ENCODE measurements around the gene CLSTN1.

The CLSTN1 gene

DNA sequence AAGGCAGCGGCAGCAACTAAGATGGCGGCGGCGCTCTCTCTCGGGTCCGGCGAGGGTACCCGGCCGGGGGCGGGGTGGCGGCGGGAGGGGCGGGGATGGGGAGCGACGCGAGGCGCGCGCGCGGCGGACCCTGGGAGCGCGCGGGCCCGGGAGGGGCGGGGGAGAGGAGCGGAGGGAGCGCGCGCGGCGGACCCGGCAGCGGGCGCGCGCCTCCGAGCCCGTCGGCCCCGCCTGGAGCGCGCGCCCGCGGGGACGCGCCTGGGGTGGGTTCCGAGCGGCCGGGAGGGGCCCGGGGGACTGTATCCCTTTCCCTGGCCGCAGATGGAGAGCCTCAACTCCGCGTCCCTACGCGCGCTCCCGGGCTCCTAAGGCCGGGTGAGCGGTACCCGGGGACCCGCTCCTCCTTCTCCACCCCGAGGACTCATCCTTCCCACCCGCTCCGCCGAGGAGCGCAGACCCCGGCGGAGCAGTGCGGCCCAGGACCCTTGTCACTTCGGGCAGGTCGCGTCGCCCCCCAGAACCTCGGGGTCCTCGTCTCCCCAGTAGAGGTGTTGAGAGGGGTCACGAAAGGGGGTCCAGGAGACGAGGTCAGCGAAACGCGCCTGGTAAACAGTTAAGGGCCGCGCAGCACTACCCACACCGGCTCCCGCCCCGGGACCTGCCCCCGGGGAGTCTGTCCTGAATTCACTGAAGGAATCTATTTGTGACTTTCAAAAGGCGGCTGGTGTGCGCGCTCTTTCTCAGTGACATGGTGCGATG lies at the start of gene CLSTN1:
TSS of gene CLSTN1 (minus strand) at position 23 of the 759 bp plus-strand sequence. CDS start 232 bp downstream, outside the sequence.
- DNase-seq: peak; percentile 79 to 94

DNA sequence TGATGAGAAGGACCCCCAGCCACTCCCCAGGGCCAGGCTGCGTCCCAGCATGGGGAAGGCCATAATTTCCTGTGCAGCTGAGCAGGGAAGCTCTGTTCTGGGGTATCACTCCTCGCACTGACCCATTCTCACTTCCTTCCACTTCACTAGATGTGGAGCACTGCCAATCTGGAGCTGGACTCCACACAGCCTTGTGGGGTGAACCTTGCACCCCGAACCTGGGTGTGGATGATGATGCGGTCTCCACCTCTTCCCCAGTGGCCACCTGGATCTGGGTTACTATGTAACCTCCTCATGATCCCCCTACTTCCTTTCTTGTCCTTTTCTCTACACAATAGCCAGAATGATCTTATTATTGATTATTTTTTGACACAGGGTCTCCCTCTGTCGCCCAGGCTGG lies 49.6 kb upstream of the CLSTN1 start:
- no peak for DNase-seq

DNA sequence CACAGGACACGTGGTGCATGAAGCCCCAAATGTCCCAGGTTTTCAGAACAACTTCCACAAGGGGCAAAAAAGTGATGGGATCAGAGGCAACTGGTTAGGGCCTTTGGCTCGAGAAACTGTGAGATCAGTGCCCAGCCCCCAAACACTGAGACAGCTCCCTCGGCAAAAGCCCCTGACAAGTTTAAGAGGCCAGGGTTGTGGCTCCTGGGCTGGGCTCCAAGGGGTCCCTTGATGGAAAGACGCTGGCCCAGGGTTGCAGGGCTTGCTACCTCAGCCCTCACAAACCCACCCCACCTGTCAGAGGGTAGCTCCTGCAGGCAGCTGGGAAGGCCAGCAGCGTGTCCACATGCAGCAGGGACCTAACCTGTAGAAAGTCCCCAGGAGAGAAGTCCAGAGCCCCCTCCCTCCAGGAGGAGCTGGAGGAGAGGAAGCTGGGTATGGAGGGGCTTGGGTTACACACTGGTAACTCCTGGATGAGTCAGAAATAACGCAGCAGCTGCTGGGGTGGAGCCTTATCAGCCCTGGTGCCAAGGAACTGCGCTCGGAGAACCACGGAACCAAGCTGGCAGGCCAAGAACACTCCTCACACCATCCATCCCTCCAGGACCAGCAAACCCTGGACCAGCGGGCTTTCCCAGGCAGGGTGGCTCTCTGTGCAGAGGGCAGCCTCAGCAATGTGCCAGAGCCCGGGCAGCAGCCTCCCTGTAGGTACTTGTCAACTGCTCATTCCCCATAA lies 48.8 kb upstream of the CLSTN1 start:
- DNase-seq: peak; percentile 90 to 95

DNA sequence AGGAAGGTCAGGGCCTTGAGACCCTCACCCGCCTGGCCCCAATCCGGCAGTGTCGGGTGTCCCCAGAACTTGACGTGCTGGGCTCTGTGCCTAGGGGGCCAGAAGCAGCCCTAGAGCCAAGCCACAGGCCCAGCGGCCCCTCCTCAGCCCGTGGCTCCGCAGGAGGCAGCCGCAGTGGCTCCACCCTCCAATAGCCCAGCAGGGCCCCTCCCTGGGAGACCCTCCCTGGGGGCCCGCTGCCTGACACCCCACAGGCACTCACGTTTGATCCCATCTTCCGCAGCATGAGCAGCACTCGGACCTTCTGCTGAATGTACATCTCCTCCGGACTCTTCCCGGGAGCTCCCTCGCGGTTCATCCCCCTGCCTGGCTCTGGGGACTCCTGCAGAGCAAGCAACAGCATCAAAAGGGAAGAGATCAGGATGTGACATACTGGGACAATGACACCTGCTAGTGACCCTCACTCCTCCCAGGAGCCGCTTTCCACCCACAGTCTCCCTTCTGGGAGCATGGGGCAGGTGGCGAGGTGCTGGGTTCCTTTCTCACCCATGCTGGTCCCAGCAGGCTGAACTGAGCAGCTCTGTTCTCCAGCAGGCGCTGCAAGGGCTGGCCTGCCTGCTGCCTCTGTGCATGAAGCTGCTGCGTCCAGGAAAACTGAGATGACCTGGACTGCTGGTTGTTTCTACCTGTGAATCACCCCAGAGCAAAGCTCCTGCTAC lies 48.1 kb upstream of the CLSTN1 start:
- DNase-seq: no peak

DNA sequence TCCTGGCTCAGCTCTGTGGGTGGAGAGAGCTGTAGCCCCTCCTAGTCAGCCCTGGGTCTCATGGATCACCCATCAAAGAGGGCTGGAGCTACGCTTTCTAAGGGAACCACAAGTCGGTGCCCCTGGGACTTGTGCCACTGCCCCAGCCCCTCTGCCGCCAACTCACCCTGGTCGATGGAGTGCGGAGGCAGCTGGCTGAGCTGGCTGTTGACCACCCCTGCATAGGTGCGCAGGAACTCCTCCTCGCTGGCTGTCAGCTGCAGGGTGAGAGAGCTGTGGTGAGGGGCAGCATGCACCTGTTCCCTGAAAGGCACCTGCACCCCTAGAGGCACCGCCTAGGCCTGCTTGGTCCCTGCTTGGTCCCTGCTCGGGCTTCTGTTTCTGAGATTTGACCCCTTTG lies 47.3 kb upstream of the CLSTN1 start:
- no peak for DNase-seq

DNA sequence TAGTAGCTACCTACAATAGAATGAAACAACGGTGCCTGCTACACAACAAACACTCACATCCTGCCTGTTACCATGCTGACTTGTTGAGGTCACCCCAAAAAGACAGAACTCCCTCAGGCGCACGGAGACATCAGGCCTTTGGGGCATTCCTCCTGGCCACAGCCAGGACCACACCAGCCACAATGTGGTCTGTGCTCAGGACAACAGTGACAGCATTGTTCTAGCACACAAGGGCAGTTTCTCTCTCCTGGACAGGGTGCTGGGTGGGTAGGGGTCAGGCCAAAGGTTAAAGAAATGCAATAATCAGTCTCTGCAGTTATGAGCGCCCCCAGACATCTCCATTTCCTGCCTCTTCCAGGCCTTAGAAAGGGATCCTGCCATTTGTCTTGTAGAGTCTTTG lies 46.8 kb upstream of the CLSTN1 start:
- no peak for DNase-seq

DNA sequence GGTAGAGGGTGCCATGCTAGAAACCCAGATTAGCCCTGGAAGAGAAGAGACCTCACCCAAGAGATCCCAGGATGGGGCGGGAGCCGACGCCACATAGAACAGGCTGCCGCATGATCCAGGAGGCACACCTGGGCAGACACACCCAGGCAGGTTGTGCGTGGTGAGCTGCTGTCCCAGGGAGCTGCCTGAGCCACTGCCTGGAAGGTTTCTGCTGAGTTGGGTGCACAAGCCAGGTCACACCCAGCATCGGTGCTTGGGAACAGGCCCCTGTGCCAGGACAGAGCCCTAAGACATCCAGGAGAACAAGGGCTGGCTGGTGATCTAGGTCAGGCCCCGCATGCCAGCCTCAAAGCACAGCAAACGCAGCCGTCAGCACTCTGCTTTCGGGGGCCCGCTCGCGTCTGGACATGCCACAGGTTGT lies 46.1 kb upstream of the CLSTN1 start:
- no peak for DNase-seq

DNA sequence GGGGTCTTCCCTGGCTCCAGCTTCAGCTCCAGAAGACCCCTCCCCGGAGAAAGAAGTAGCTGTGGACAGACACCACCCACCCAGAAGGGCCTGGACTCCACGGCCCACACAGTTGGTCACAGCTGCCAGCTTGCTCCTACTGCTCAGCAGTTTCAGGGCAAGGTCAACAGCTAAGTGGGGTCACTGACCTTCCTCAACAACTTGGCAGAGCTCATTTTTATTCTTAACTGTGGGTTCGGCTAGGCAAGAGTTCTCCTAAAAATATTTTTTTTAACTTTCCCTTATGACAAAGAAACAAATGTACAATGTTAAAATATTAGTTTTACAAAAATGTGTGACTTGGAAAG lies 44.5 kb upstream of the CLSTN1 start:
- DNase-seq: no peak

DNA sequence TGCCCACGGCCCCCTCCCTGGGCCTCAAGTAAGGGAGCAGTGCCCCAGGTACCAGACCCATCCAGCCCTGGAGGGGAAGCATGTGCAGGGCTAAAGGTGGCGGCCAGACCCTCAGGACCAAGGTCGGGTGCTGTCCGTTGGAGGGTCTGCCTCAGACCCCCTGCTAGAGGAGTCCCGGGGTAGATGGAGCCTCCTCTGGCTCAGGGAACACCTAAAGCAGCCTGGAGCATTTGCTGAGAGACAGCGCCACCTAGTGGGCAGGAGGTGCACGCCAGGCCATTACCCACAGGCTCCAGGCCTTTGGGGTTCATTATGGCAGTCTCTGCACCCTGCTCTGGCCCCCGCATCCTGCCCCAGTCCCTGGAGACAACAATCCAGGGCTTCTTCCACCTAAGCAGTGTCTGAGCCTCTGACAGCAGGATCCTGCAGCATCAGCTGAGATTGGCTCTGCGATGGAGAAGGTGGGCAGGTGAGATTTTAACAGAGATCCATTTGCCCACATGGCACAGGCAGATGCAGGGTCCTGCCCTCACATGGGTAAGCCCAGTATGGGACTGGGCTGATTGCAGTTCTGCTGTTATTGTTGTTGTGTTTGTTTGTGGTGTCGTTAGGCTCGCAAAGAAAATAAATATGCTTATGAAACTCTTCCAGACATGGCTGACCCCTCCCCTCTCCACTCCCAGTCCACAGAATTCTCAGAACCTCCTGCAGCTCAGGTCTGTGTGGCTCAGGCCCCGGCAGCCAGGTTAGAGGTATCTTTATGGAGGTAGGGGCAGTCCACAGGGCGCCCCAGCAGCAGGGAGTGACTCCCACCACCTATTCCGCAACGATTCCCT lies 43.9 kb upstream of the CLSTN1 start:
- peak; percentile 82 to 88 for DNase-seq

DNA sequence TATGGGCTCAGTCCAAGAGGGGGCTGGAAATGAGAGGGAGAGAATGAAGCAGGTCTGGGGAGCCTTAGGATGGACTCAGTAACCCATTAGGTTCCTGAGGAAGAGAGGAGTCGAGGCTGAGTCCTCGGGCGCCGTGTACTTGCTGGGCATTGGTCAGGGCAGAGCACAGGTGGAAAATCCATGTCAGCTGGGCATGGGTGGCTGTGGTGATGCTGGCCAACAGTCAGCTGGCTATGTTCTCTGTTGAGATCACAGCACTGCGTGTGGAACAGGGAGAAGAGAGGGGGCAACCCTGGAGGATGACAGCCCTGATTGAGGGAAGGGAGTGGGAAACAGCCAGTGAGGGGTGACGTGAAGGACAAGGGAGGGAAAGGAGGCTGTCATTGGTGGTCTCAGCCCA lies 43.1 kb upstream of the CLSTN1 start:
- no peak for DNase-seq

DNA sequence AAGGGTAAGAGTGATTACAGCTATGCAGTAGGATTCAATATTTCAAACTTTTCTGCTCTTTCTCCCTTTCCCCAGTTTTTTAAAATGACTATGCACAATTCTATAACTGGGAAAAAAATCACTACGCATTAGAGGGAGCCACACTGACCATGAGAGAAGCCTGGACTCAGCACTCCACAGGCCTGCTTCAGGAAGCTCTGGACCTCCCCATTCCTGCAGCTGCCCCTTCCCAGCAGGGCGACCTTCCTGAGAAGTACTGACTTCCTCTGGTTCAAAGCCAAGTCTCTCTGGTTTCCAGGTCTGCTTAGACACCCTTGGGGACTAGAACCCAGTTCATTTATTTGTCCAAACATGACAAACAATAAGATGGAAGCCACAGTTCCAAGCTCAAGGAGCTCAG lies 42.0 kb upstream of the CLSTN1 start:
- no peak for DNase-seq

DNA sequence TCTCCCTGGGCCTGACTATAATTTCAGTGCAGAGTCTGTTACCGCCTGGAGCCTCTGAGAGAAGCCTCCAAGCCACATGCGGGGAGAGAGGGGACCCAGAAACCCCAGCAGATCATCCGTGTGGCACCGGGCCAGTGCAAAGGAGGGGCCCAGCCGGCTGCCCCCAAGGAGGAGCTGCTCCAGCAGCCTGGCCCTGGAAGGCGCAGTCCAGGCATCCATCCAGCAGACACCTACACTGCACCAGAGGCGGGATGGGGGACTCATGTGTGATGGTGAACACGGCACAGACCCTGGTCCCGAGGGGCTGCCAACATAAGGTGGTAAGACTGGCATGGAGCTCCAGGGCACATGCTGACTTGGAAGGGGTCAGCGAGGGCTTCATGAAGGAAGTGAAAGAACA lies 39.6 kb upstream of the CLSTN1 start:
- DNase-seq: no peak

DNA sequence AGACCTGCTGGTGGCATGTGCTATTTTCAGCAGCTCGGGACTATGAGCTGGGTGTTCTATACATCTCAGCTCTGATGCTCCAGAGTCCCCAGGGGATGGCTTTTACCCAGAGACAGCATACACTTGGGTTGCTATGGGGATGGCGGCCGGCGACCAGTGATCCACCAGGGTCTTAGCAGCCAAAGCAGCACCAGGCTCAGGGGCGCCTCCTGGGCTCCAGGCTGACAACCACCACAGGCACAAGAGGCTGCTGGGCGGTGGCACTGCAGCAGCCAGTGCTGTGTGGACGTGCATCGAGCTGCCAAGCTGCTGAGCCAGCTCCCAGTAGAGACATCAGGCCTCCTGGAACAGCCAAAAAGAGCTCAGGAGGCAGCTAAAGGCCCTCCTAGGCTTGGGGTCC lies 37.6 kb upstream of the CLSTN1 start:
- DNase-seq: peak in 1 of 2 experiments; percentile 78

DNA sequence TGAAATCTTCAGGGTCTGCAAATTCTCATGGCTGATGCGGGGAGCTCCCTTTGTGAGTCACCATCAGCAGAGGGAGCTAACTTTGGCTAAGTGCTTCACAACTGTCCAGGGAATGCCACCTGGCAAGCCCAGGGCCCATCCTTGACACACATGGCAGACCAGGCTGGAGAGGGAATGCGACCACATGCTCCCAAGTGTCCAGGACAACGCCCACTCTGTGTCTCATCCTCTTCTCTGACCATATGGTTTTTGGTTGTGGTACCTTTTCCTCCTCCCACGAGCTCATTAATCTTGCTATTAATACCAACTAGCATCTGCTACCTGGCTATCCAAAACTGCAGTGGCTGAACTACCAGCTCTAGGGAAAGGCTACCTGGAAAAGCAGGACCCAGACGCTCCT lies 37.1 kb upstream of the CLSTN1 start:
- peak; percentile 40 to 75 for DNase-seq

DNA sequence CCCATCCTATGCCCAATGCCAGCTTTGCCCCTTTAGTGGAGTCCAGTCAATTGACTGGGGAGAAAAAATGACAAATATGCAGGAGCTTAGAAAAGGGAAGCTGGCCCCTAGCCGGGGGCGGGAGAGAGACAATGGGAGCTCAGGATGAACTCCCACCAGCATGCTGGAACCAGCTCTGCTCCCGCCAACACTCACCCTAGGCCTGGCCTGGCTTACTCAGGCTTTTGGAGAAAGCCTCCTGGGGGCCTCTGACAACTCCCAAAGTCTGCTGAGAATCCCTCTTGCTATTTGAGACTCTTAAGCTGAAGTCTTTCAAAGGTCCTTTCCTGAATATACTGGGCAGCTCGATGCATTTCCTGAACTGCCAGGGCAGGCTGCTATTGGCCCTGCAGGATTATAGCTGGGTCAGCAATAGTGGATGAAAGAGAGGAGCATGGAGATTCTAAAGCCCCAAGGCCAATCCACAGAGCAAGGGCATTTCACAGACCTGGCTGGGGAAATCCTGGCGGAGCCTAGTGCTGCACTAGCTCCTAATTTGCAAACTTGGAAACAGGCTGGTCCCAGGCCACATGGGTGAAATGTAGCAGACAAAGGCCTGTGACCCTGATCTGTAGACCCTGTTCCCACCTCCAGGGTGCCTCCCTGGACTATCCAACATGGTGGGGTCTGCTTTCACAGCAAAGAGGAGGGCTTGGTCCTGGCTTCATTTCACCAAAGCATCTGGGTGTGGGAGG lies 35.7 kb upstream of the CLSTN1 start:
- DNase-seq: no peak

DNA sequence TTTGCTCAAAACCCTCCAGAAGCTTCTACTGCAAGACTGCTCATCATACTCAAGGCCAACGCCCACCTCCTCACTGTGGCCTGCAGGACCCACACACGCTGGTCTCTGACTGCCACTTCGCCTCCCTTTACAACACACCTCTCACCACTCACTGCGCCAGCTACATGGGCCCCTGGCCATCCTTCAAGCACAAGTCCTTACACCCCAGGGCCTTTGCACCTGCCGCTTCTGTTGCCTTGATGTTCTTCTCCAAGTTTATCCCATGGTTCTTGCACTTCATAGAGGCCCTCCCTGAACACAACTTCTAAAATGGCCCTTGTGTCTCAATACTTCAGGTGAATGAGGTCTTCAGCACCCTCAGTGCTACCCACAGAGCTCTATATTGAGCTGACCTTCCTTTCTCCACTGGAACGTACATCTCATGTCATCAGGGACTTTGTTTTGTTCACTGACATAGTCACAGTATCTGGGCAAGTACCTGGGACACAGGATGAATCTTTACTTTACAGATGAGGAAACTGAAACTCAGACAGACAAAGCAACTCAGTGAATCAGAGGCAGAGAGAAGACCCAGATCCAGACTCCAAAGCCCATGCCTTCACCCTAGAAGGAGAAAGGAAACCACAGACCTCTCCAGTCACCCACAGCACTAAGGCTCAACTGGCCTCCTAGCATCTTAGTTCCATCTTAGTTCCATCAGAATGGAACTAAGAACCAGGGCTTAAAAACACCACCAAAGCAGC lies 34.7 kb upstream of the CLSTN1 start:
- no peak for DNase-seq

DNA sequence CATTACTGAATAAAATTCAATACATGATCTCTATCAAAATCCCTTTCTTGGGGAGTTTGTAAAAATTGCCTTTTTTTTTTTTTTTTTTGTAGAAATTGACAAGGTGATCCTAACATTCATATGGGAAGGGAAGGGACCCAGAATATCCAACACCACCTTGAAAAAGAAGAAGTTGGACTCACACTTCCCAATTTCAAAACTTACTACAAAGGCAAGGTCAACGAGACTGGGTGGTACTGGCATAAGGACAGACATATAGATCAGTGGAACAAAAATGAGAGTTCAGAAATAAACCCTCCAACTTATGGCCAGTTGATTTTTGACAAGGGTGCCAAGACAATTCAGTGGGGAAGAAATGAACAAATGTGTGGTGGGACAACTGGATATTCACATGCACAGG lies 31.4 kb upstream of the CLSTN1 start:
- DNase-seq: no peak

DNA sequence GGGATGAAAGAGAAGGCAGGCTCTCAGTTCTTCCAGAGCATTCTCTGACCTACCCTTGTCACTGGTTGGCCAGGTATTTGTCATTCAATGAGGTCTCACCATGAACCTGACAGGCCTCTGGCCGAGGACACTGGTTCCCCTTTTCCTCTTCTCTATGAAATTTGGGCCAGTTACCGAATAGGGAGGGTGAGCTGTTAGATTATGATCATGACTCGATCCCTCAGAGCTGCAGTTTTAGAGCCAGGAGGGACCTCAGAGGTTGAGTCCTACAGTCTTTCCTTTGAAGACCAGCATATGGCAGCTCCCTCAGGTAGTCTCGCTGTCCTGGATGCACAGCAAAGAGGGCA lies 29.5 kb upstream of the CLSTN1 start:
- DNase-seq: no peak

DNA sequence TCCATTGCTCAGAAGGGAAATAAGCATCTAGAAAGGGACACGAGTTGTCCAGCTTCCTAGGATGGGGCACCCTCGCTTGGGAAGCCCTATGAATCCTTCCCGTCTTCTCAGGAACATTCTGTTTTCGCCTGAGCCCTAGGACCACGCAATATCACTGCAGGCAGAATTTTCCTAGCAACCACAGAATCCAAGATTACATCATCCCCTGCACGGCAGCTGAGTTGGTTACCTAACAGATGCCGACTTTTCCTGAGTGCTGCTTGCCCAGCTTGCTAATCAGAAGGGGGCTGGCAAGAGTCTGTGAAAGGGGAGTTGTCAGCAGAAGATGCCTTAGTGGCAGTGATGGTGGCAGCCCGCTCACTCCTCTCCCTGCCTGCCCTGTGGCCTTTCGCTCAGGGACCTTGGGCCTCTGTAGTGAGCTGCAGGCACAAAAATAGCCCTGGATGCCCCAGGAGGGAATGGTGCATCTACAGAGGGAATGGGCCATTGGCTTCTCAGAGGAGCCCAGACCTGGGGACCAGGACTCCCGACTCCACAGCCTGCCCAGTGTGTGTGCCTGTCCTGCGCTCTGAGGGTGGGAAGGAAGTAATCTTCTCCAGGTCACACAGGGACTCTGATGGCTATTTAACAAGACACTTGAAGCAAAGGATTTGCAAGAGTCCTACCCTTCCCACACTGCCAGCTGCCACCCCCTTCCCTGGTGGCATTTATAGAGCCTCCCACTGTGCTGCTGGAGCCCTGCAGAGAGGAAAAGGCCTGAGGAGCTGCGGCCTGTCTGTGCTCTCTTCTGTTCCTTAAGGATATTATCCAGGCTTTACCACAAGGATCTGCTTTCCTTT lies 28.9 kb upstream of the CLSTN1 start:
- DNase-seq: peak; percentile 87 to 94

DNA sequence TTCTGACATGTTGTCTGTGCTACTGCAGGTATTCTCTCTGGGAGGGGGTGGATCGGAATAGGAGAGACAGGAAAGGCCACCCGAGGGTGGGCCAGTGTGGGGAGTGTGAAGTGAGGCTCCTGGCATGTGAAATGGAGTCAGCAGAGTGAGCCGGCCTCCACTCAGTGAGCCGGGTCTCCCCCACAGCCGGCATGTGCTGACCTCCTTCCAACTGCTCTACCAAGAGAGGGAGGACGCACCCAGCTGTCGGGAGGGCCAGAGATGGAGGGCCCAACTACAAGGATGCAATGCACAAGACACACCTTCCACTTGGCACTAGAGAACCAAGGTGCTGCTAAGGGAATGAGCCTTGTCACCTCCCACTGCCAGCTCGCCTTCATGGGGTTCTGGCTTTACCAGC lies 28.2 kb upstream of the CLSTN1 start:
- no peak for DNase-seq
